ENCODE results near the gene TMEM150B.

The TMEM150B gene

DNA sequence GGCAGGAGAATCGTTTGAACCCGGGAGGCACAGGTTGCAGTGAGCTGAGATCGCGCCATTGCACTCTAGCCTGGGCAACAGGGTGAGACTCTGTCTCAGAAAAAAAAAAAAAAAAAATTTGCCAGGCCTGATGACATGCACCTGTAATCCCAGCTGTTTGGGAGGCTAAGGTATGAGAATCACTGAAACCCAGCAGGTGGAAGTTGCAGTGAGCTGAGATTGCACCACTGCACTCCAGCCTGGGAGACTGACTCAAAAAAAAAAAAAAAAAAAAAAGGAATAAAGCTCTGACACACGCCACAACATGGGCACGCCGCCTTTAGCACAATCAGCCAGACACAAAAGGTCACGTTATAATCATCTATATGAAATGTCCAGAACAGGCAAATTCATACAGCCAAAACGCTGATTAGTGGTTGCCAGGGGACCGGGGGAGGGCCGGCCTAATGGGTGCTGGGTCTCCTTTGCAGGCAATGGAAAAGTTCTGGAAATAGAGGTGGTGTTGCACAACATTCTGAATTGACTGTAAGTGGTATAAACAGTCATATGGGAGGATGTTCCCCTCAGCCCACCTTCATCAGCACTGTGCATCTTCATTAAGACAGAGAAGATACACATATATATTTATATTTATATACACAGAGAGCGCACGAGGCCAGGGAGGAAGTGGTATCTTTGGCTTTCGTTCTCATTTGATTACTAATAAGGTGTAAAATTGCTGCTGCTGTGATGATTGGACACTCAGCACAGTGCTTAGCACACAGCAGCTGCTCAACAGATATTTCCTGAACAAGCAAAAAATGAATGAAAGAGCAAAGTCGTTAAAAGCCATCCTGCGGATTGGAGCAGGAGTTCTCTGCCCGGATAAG lies 49.1 kb downstream of the TMEM150B start:
- no peak for DNase-seq (ENCODE audit: low read depth in 2 of 2)
- H3K4me3 ChIP-seq (replicated peaks in 1 of 2; ENCODE audit: low read depth in 2 of 2, low read length in 2 of 2) = no peak overlapping the region
- TF ChIP-seq, protein P1, sequence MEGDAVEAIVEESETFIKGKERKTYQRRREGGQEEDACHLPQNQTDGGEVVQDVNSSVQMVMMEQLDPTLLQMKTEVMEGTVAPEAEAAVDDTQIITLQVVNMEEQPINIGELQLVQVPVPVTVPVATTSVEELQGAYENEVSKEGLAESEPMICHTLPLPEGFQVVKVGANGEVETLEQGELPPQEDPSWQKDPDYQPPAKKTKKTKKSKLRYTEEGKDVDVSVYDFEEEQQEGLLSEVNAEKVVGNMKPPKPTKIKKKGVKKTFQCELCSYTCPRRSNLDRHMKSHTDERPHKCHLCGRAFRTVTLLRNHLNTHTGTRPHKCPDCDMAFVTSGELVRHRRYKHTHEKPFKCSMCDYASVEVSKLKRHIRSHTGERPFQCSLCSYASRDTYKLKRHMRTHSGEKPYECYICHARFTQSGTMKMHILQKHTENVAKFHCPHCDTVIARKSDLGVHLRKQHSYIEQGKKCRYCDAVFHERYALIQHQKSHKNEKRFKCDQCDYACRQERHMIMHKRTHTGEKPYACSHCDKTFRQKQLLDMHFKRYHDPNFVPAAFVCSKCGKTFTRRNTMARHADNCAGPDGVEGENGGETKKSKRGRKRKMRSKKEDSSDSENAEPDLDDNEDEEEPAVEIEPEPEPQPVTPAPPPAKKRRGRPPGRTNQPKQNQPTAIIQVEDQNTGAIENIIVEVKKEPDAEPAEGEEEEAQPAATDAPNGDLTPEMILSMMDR (IDR thresholded peaks at IDR 0.05; ENCODE audit: low read depth, low read length) = no peak

DNA sequence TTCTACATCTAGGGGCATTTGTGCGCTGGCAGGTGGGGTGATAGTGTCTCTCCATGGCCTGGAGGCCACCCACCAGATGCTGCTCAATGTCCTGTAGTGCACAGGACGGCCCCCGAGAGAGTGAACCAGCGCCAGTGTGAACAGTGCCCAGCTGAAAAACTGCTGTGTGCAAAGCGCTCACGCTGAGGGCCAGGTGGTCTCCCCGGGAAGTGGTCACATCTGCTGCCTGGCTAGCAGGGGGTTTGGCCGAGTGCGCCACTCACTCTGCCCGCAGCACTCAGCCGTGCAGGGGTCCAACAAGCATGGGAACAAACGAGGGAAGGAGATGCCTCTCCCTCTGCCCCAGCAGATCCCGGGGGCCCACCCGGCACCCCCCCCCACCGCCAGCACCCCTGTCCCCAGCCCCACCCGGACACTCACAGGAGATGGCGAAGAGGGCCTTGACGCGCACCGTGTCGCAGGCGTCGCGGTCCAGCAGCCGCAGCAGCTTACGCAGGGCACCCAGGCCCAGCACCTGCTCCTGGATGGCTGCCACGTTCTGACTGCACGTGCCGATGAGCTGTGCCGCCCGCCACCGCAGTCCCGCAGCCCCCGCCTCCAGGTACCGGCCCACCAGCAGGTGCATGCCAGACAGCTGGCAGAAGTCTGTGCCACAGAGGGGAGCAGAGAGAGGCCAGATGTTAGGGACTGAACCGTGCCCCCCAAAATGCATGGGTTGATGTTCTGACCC lies 51.0 kb downstream of the TMEM150B start:
- no peak overlapping the region for H3K4me3 ChIP-seq (replicated peaks in 1 of 2; ENCODE audit: low read depth in 2 of 2, low read length in 2 of 2)
- TF ChIP-seq, protein P1 (IDR thresholded peaks at IDR 0.05; ENCODE audit: low read depth, low read length) = no peak

DNA sequence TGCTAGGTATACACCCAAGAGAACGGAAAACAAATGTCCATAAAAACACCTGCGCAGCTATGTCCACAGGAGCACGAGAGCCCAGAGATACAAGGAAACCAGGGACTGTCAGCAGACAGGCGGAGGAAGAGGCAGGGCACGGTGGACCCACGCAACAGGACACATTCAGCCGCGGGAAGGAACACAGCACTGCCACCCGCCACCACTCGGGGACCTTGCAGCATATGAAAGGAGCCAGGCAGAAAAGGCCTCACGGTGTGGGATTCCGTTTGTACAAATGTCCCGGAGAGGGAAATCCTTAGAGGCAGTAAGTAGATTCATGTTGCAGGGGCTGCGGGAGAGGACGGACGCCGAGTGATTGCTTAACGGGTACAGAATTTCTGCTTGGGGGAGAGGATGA lies 53.0 kb downstream of the TMEM150B start:
- H3K4me3 ChIP-seq (replicated peaks in 1 of 2; ENCODE audit: low read depth in 2 of 2, low read length in 2 of 2) = no peak overlapping the region
- no peak for DNase-seq (ENCODE audit: low read depth in 2 of 2)
- TF ChIP-seq, protein P1 (IDR thresholded peaks at IDR 0.05; ENCODE audit: low read depth, low read length) = no peak

More for the DNA sequence above, 51.0 kb downstream of the TMEM150B start:
- DNase-seq (ENCODE audit: low read depth in 2 of 2) = no peak

DNA sequence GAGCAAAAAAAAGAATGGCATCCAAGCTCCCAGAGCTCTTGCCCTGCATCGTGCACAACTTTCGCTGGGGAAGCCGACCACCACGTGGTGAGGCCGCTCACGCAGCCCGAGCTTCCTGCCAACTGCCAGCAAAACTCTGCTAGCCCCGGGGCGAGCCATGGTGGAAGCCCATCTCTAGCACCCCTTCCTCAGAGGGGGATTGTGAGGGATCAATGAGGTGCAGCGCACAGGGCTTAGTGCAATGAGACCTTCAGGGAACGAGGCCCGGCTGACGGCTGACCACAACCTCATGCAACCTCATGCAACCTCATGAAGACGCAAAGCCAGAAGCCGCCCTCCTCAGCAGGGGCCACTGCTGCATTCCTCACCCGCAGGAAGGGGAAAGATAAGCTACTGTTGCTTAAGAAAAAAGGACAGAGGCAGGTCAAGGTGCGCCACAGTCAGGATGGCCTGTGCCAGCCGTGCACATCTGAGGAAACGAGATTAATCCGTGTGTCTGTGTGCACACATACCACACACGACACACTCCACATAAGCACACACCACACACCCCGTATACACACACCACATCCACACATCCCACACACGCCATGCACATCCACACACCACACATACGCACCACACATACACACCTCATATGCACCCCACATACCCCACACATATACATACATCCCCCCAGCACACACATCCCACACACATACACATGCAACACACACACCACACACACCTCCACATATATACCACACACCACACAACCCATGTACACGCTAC lies 54.8 kb downstream of the TMEM150B start:
- H3K4me3 ChIP-seq (replicated peaks in 1 of 2; ENCODE audit: low read depth in 2 of 2, low read length in 2 of 2) = no peak overlapping the region
- DNase-seq (ENCODE audit: low read depth in 2 of 2) = no peak
- TF ChIP-seq, protein P1 (IDR thresholded peaks at IDR 0.05; ENCODE audit: low read depth, low read length) = no peak

DNA sequence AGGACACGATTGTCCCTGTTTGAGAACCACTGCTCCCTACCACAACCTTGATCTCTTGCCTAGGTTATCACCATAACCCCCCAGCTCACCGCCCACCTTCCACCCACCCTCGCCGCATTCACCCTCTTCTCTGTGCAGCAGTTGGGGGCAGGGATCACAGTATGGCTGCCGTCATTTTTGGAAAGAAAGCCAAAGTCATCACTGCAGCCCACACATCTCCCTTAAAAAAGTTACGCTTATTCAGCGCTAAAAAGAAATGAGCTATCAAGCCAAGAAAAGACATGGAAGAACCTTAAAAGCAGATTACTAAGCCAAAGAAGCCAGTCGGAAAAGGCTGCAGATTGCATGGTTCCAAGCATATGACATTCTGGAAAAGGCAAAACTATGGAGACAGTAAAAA lies 55.8 kb downstream of the TMEM150B start:
- no peak overlapping the region for H3K4me3 ChIP-seq (replicated peaks in 1 of 2; ENCODE audit: low read depth in 2 of 2, low read length in 2 of 2)
- TF ChIP-seq, protein P1 (IDR thresholded peaks at IDR 0.05; ENCODE audit: low read depth, low read length) = no peak

DNA sequence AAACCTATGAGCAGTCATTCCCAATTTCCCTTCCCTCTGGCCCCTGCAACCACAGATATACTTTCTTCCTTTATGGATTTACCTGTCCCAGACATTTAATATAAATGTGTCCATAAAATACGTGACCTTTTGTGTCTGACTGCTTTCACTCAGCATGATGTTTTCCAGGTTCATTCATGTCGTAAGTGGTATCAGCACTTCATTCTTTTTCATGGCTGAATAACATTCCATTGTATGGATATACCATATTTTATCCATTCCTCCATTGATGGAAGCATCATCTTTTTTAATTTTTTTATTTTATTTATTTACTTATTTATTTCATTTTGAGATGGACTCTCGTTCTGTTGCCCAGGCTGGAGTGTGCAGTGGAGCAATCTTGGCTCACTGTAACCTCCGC lies 58.3 kb downstream of the TMEM150B start:
- H3K4me3 ChIP-seq (replicated peaks in 1 of 2; ENCODE audit: low read depth in 2 of 2, low read length in 2 of 2) = no peak overlapping the region
- DNase-seq (ENCODE audit: low read depth in 2 of 2) = no peak
- TF ChIP-seq, protein P1 (IDR thresholded peaks at IDR 0.05; ENCODE audit: low read depth, low read length) = no peak

More for the DNA sequence above, 55.8 kb downstream of the TMEM150B start:
- DNase-seq (ENCODE audit: low read depth in 2 of 2) = no peak
